Measurements from ENCODE around the gene DISP3. TPM values are rescaled to one million over a fixed set of nuclear protein-coding genes. Genes with fewer than 3 reads are reported as not detected.
"Not testable (repeated sequence)": the region's sequence is repeated elsewhere in the genome, so short reads cannot be mapped to it uniquely, and the experiment has no call there.

The DISP3 gene
- total RNA-seq, 1 donor = under 0.01 TPM

DNA sequence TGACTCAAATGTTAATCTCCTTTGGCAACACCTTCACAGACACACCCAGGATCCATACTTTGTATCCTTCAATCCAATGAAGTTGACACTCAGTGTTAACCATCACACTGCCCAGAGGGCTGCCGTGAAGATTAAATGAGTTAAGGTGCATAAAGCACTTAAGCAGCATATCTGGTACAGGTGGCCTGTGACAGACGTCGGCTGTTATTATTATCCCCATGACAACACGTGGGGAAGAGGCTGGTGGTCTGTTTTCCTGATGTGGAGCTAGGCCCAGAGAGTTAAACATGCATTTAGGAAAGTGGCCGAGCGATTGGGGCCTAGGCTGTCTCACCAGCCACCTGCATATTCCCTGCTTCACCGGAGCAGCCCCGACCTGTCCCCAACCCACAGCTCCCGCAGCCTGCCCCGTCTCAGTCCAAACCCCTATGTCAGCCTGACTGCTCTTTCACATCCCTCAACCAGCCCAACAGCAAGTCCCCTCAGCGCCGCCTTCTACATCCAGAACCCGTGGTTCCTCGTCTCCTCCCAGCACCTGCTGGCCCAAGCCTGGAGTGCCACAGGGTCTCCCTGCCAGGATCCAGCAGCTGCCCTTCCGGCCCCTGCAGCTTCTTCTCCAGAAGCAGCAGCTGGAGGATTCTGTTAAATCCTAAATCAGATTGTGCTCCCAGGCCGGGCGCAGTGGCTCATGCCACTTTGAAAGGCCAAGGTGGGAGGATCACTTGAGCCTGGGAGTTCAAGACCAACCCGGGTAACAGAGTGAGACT lies 97.3 kb downstream of the DISP3 start:
- H3K4me3 ChIP-seq (ENCODE audit: insufficient read depth, low read length) = no peak overlapping the region
- no peaks in the 10 kb centered on the region for H3K4me1 ChIP-seq (ENCODE audit: insufficient read depth, low read length)
- H2AFZ ChIP-seq (ENCODE audit: low read length) = no peak overlapping the region
- no peaks in the 10 kb centered on the region for H4K20me1 ChIP-seq (ENCODE audit: insufficient read depth, low read length)
- no peak overlapping the region for H3K4me2 ChIP-seq (ENCODE audit: insufficient read depth, low read length)
- no peaks in the 10 kb centered on the region for H3K36me3 ChIP-seq (ENCODE audit: insufficient read depth, low read length)
- H3K9me3 ChIP-seq (ENCODE audit: low read depth, low read length) = no peaks in the 10 kb centered on the region
- H3K79me2 ChIP-seq (ENCODE audit: insufficient read depth, low read length) = no peaks in the 10 kb centered on the region
- peaks cover 16% of the 10 kb centered on the region for H3K27me3 ChIP-seq (ENCODE audit: insufficient read depth, low read length)
- no peak for TF ChIP-seq CTCF (IDR thresholded peaks at IDR 0.05; ENCODE audit: extremely low read depth, low read depth, low read length)
- no peak overlapping the region for H3K27ac ChIP-seq (ENCODE audit: low read depth, low read length)
- DNase-seq (ENCODE audit: insufficient read length, low spot score, missing footprints) = no peak

- peak; percentile 66 for DNase-seq (ENCODE audit: insufficient read length, low spot score, missing footprints)
- H3K9me3 ChIP-seq (ENCODE audit: low read depth, low read length) = no peaks in the 10 kb centered on the region
Measured at GRCh38 chr1:11578004-11578403, 99.0 kb downstream of the DISP3 start.

DNA sequence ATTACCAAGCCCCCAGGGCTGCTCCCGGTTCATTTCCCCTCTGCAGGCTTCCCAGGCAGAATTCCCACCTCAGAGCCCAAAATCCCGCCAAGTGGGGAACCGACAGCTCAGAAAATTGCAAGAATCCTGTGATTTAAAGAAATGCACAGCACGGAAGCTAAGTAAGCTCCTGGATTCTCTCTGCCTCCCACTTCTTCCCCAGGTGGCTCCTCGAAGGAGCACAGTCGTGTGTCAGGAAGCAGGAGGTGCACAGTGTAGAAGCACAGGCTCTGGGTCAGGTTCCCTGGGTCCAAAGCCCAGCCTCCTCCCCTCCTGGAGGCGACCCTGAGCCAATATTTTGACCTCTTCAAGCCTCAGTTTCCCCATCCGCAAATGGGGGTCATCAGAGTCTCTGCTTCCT lies 100.6 kb downstream of the DISP3 start:
- no peak for DNase-seq (ENCODE audit: insufficient read length, low spot score, missing footprints)
- H3K27me3 ChIP-seq (ENCODE audit: insufficient read depth, low read length) = peaks cover 18% of the 10 kb centered on the region
- TF ChIP-seq CTCF (IDR thresholded peaks at IDR 0.05; ENCODE audit: extremely low read depth, low read depth, low read length) = no peak

More at GRCh38 chr1:11578004-11578403, 99.0 kb downstream of the DISP3 start:
- H3K36me3 ChIP-seq (ENCODE audit: insufficient read depth, low read length) = no peaks in the 10 kb centered on the region
- no peak overlapping the region for H3K4me2 ChIP-seq (ENCODE audit: insufficient read depth, low read length)
- TF ChIP-seq CTCF (IDR thresholded peaks at IDR 0.05; ENCODE audit: extremely low read depth, low read depth, low read length) = no peak
- no peak overlapping the region for H2AFZ ChIP-seq (ENCODE audit: low read length)
- H3K27me3 ChIP-seq (ENCODE audit: insufficient read depth, low read length) = peaks cover 18% of the 10 kb centered on the region
- no peaks in the 10 kb centered on the region for H4K20me1 ChIP-seq (ENCODE audit: insufficient read depth, low read length)
- H3K4me3 ChIP-seq (ENCODE audit: insufficient read depth, low read length) = no peak overlapping the region
- no peak overlapping the region for H3K27ac ChIP-seq (ENCODE audit: low read depth, low read length)
- H3K4me1 ChIP-seq (ENCODE audit: insufficient read depth, low read length) = no peaks in the 10 kb centered on the region
- no peaks in the 10 kb centered on the region for H3K79me2 ChIP-seq (ENCODE audit: insufficient read depth, low read length)

GRCh38 chr1:11580049-11580448 lies 101.1 kb downstream of the DISP3 start:
- H2AFZ ChIP-seq (ENCODE audit: low read length); H3K27ac ChIP-seq (ENCODE audit: low read depth, low read length); H3K79me2 ChIP-seq (ENCODE audit: insufficient read depth, low read length); H3K36me3 ChIP-seq (ENCODE audit: insufficient read depth, low read length); DNase-seq (ENCODE audit: insufficient read length, low spot score, missing footprints); H3K4me3 ChIP-seq (ENCODE audit: insufficient read depth, low read length); H3K4me2 ChIP-seq (ENCODE audit: insufficient read depth, low read length); H3K9me3 ChIP-seq (ENCODE audit: low read depth, low read length); H4K20me1 ChIP-seq (ENCODE audit: insufficient read depth, low read length); H3K4me1 ChIP-seq (ENCODE audit: insufficient read depth, low read length): not testable (repeated sequence)
- H3K27me3 ChIP-seq (ENCODE audit: insufficient read depth, low read length) = peaks cover 18% of the 10 kb centered on the region

More for the DNA sequence above, 100.6 kb downstream of the DISP3 start:
- H3K4me1 ChIP-seq (ENCODE audit: insufficient read depth, low read length) = no peaks in the 10 kb centered on the region
- H3K79me2 ChIP-seq (ENCODE audit: insufficient read depth, low read length) = no peaks in the 10 kb centered on the region
- H3K27ac ChIP-seq (ENCODE audit: low read depth, low read length) = no peak overlapping the region
- H3K36me3 ChIP-seq (ENCODE audit: insufficient read depth, low read length) = no peaks in the 10 kb centered on the region
- no peak overlapping the region for H2AFZ ChIP-seq (ENCODE audit: low read length)
- H3K4me2 ChIP-seq (ENCODE audit: insufficient read depth, low read length) = no peak overlapping the region
- H3K9me3 ChIP-seq (ENCODE audit: low read depth, low read length) = no peaks in the 10 kb centered on the region
- H4K20me1 ChIP-seq (ENCODE audit: insufficient read depth, low read length) = no peaks in the 10 kb centered on the region
- no peak overlapping the region for H3K4me3 ChIP-seq (ENCODE audit: insufficient read depth, low read length)
